Endothelial cell of umbilical vein (primary cell): Measurements from ENCODE around the gene GAA. TPM values are rescaled to one million over a fixed set of nuclear protein-coding genes. Genes with fewer than 3 reads are reported as not detected.

Experiments used
- BruUV-seq: library from RNA; stranded (reverse); fragments of 400-500 nt; replicated peaks from 2 replicates; lab custom pipeline; 2021; lab: Mats Ljungman, UMichigan
- CTCF ChIA-PET: fragments of 300-600, 350-600 bp; sonication (Branson Sonifier 250); formaldehyde crosslinking; loops from one replicate; lab custom pipeline; 2021; ENCODE audit warnings: antibody characterized with exemption, inconsistent platforms; lab: Charles Lee
- POLR2A ChIA-PET: fragments of 300-600, 350-600 bp; sonication (Branson Sonifier 250); formaldehyde crosslinking; loops from one replicate; lab custom pipeline; 2021; ENCODE audit warnings: antibody characterized with exemption, inconsistent platforms; lab: Charles Lee
- DNase-seq: peaks from one replicate; pipeline ENCODE4 v3.0.0-alpha.2; 2011; ENCODE audit warnings: low read depth, low spot score
- FAIRE-seq: peaks from 2 replicates; lab custom pipeline; 2011; peaks lifted over from hg19 to GRCh38; lab: Jason Lieb, UNC
- H2AFZ ChIP-seq: 2 replicates; pipeline ENCODE4 v1.6.0; 2012; ENCODE audit warnings: low read depth, low read length, control low read depth, inconsistent platforms
- H3K27ac ChIP-seq: 2 replicates; pipeline ENCODE4 v1.5.1; 2011; ENCODE audit warnings: low read depth, mild to moderate bottlenecking, control low read depth, low read length, moderate library complexity; ENCODE audit not compliant: insufficient read depth
- H3K27me3 ChIP-seq, 2 experiments: 2 replicates each; pipeline versions ENCODE4 v1.6.0 to v1.6.1; 2011; ENCODE audit warnings: low read length in 2 of 2, mixed read lengths in 1 of 2; ENCODE audit not compliant: control insufficient read depth in 2 of 2, insufficient read depth in 2 of 2
- H3K36me3 ChIP-seq, 2 experiments: 2 replicates in 1 of 2; 3 replicates in 1 of 2; pipeline ENCODE4 v1.5.1; 2011; ENCODE audit warnings: low read length in 2 of 2, mild to moderate bottlenecking in 1 of 2, moderate library complexity in 1 of 2; ENCODE audit not compliant: control insufficient read depth in 2 of 2, insufficient read depth in 2 of 2; ENCODE audit errors: extremely low read depth in 1 of 2
- H3K4me1 ChIP-seq: 3 replicates; pipeline ENCODE4 v1.5.1; 2011; ENCODE audit warnings: mild to moderate bottlenecking, low read length; ENCODE audit not compliant: control insufficient read depth, insufficient read depth; ENCODE audit errors: extremely low read depth
- H3K4me2 ChIP-seq: 2 replicates; pipeline ENCODE4 v1.6.1; 2011; ENCODE audit warnings: low read length, control low read depth, mixed read lengths; ENCODE audit not compliant: insufficient read depth
- H3K4me3 ChIP-seq, 3 experiments: fragments of 200-600 bp in 1 of 3; sonication (generic), shearing (Covaris generic) in 1 of 3; replicated peaks in 1 of 3; 2 replicates each; pipeline ENCODE4 v1.5.1; 2011 to 2016; ENCODE audit warnings: control low read depth in 3 of 3, low read length in 3 of 3, mild to moderate bottlenecking in 2 of 3, inconsistent platforms in 1 of 3, low read depth in 1 of 3, moderate library complexity in 1 of 3; ENCODE audit not compliant: insufficient read depth in 1 of 3
- H3K79me2 ChIP-seq: 2 replicates; pipeline ENCODE4 v1.6.0; 2012; ENCODE audit warnings: low read length, inconsistent platforms; ENCODE audit not compliant: control insufficient read depth, insufficient read depth
- H3K9ac ChIP-seq: replicated peaks from 2 replicates; pipeline ENCODE3; 2011; ENCODE audit warnings: low read length, control low read depth; ENCODE audit not compliant: insufficient read depth; ENCODE audit errors: extremely low read depth
- H3K9me1 ChIP-seq: replicated peaks from 3 replicates; pipeline ENCODE4 v1.6.0; 2011; ENCODE audit warnings: mild to moderate bottlenecking, low read length; ENCODE audit not compliant: control insufficient read depth, insufficient read depth; ENCODE audit errors: extremely low read depth
- H3K9me3 ChIP-seq: replicated peaks from 2 replicates; pipeline ENCODE4 v1.5.1; 2012; ENCODE audit warnings: low read length, inconsistent platforms; ENCODE audit not compliant: control insufficient read depth, insufficient read depth
- H4K20me1 ChIP-seq: replicated peaks from 2 replicates; pipeline ENCODE3; 2011; ENCODE audit warnings: mild to moderate bottlenecking, low read length; ENCODE audit not compliant: control insufficient read depth, insufficient read depth; ENCODE audit errors: extremely low read depth
- POLR2A ChIP-seq: IDR thresholded peaks from 2 replicates; pipeline ENCODE4 v1.6.1; 2012; ENCODE audit warnings: low read depth, mild to moderate bottlenecking, control low read depth, low read length
- POLR2AphosphoS5 ChIP-seq: IDR thresholded peaks from 2 replicates; pipeline ENCODE4 v1.6.1; 2012; ENCODE audit warnings: low read depth, mild to moderate bottlenecking, control low read depth, low read length, moderate library complexity; ENCODE audit not compliant: insufficient read depth
- dilution Hi-C: fragments of 300-500 bp; cut with MboI; formaldehyde crosslinking; loops from one replicate; pipeline ENCODE4 v1.15.0; 2019; ENCODE audit warnings: low sequenced_read_pairs; ENCODE audit not compliant: extremely low pct_ligation_motif_present
- intact Hi-C: fragments of 100-400 bp; cut with micrococcal nuclease; formaldehyde crosslinking; loops from one replicate; pipeline ENCODE4 v1.10.0; 2022
- polyA plus RNA-seq, 4 experiments: library from polyadenylated mRNA; depleted of rRNA in 3 of 4; stranded (reverse) in 3 of 4; unstranded in 1 of 4; fragments of >200 nt; gene quantifications; 2 replicates each; pipeline versions ENCODE4 v1.2.1 to v1.2.3, GENCODE V29; 2011 to 2012; ENCODE audit warnings: missing spikeins in 1 of 4
- total RNA-seq: library from RNA; stranded (reverse); gene quantifications from 2 replicates; pipeline ENCODE4 v1.2.3, GENCODE V29; 2021
- TF ChIP-seq, protein P1 (sequence below): IDR thresholded peaks from 2 replicates; pipeline ENCODE4 v1.6.1; 2011; ENCODE audit not compliant: insufficient read depth, insufficient read length
- TF ChIP-seq, protein P2 (sequence below), 2 donors: IDR thresholded peaks; 1 replicate in 1 of 2; 2 replicates in 1 of 2; pipeline ENCODE4 v1.5.1; 2011; ENCODE audit warnings: low read length in 2 of 2, mild to moderate bottlenecking in 2 of 2, moderate library complexity in 2 of 2, control low read depth in 1 of 2, inconsistent platforms in 1 of 2, low read depth in 1 of 2; ENCODE audit not compliant: insufficient read depth in 1 of 2; ENCODE audit errors: extremely low read depth in 1 of 2

GAA gene
- total and polyA plus RNA-seq, 2 donors (not counting 3 experiments of a cell fraction or from before 2014, with no cell fraction given), result 26.3 to 49.7 TPM

DNA sequence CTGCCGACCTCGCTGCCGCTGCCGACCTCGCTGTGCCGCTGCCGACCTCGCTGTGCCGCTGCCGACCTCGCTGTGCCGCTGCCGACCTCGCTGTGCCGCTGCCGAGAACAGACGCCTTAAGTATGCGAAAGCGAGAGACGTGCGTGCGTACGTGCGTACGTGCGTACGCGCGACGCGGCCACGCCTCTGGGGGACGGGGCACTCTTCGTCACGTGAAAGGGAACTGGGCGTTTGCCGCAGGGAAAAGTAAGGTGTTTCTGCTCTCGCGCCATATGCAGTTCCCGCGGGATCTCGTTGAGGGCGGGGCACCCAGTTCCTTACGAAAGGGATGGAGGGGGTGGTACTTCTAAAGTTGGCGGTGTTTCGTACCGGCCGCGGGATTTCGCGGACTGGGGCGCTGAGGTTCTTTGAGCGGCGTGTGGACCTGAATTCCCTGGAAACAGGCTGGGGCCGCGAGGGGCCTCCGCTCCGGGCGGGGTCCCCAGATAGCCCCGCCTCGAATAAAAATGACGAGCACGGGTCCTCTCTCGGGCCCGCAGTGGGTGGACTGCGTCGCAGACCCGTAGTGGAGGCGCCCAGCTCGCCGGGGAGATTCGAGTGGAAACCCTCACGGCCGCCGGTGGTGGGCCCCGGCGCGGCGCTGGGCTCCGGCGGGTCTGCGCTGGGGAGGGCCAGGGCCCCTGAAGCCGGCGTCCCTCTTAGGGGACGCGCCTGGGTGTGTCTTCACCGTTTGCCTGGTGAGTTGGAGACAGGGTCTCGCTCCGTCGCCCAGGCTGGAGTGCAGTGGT lies 45.8 kb downstream of the GAA start, which contains the start of gene EIF4A3:
Gene EIF4A3 (minus strand): TSS at position 94 of the 788 bp plus-strand sequence. CDS start 167 bp downstream, outside the sequence.
- intact Hi-C loops, result loop anchor here (1.0 to 5.0 kb wide), 5 partner anchors 31 to 115 kb away; partner anchors contain the start of genes CCDC40 and RNF213
- ChIA-PET CTCF (interaction anchor here (0.8 to 1.4 kb wide), 4 partner anchors 23 to 116 kb away, joined by 3 to 6 read pairs (median 4); partner anchors contain the start of gene GAA), POLR2A (no interaction called here)
- Histone ChIP-seq H3K9me3 (no peaks in the 10 kb centered on the region), H3K9me1 (no peaks in the 10 kb centered on the region), H3K27ac (peak within 1 kb of the TSS; percentile 67), H3K36me3 (peaks cover 0 to 6% of the 10 kb centered on the region in 2 experiments), H3K79me2 (peaks cover 42% of the 10 kb centered on the region), H2AFZ (peak within 1 kb of the TSS; percentile 70), H3K9ac (peak within 1 kb of the TSS; percentile 90), H4K20me1 (peaks cover 2% of the 10 kb centered on the region), H3K4me3 (peak within 1 kb of the TSS; percentile 61 to 81 (median 68)), H3K4me2 (peak within 1 kb of the TSS; percentile 86), H3K4me1 (peaks cover 17% of the 10 kb centered on the region), H3K27me3 (no peaks in the 10 kb centered on the region)
- TF ChIP-seq POLR2AphosphoS5, result peak; percentile 98
- TF ChIP-seq, protein P1, sequence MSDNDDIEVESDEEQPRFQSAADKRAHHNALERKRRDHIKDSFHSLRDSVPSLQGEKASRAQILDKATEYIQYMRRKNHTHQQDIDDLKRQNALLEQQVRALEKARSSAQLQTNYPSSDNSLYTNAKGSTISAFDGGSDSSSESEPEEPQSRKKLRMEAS, result peak; percentile 85
- peak; percentile 75 for TF ChIP-seq POLR2A
- TF ChIP-seq, protein P2, sequence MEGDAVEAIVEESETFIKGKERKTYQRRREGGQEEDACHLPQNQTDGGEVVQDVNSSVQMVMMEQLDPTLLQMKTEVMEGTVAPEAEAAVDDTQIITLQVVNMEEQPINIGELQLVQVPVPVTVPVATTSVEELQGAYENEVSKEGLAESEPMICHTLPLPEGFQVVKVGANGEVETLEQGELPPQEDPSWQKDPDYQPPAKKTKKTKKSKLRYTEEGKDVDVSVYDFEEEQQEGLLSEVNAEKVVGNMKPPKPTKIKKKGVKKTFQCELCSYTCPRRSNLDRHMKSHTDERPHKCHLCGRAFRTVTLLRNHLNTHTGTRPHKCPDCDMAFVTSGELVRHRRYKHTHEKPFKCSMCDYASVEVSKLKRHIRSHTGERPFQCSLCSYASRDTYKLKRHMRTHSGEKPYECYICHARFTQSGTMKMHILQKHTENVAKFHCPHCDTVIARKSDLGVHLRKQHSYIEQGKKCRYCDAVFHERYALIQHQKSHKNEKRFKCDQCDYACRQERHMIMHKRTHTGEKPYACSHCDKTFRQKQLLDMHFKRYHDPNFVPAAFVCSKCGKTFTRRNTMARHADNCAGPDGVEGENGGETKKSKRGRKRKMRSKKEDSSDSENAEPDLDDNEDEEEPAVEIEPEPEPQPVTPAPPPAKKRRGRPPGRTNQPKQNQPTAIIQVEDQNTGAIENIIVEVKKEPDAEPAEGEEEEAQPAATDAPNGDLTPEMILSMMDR (IDR thresholded peaks at IDR 0.05; ENCODE audit: extremely low read depth in 1 of 2, insufficient read depth in 1 of 2, low read depth in 1 of 2, low read length in 2 of 2), result no peak
- DNase-seq (peak; percentile 100), FAIRE-seq (peak; percentile 96)
- dilution Hi-C loops, result no loop called here
- BruUV-seq, result TSS peak; percentile 58
